Breast epithelium (tissue), 4 donors: ENCODE measurements around the gene ZNF845. TPM values are rescaled to one million over a fixed set of nuclear protein-coding genes. Genes with fewer than 3 reads are reported as not detected.
A peak's percentile ranks its signal among the peaks of the same experiment; 100 is the strongest.
"Not testable (repeated sequence)": the region's sequence is repeated elsewhere in the genome, so short reads cannot be mapped to it uniquely, and the experiment has no call there.

ENCODE experiments used
- DNase-seq, 2 donors: peaks; one replicate each; pipeline ENCODE4 v3.0.0-alpha.2; 2019; ENCODE audit warnings: low spot score in 2 of 2
- H3K27ac ChIP-seq, 2 donors: fragments of 200-600 bp; sonication (generic) in 1 of 2; one replicate each; pipeline ENCODE4 v1.5.1; 2016 to 2019; ENCODE audit warnings: mild to moderate bottlenecking in 1 of 2
- H3K27me3 ChIP-seq, 2 donors: fragments of 200-600 bp; sonication (generic) in 1 of 2; one replicate each; pipeline versions ENCODE4 v1.5.1 to v1.6.0; 2017 to 2019; ENCODE audit warnings: control low read depth in 1 of 2, mild to moderate bottlenecking in 1 of 2
- H3K36me3 ChIP-seq: fragments of 200-600 bp; one replicate; pipeline ENCODE4 v1.5.1; 2019
- H3K4me1 ChIP-seq, 2 donors: fragments of 200-600 bp; sonication (generic); one replicate each; pipeline ENCODE4 v1.5.1; 2016 to 2019; ENCODE audit warnings: control low read depth in 1 of 2
- H3K4me3 ChIP-seq, 3 donors: fragments of 200-600 bp; sonication (generic); 1 replicate in 2 of 3; 2 replicates in 1 of 3; pipeline ENCODE4 v1.5.1; 2016 to 2019; ENCODE audit warnings: mild to moderate bottlenecking in 3 of 3, moderate library complexity in 2 of 3
- H3K9me3 ChIP-seq, 2 donors: fragments of 200-600 bp; sonication (generic) in 1 of 2; one replicate each; pipeline ENCODE4 v1.5.1; 2016 to 2019; ENCODE audit warnings: control low read depth in 1 of 2
- POLR2A ChIP-seq: fragments of 450-650 bp; IDR thresholded peaks from one replicate; pipeline ENCODE4 v1.6.1; 2016; ENCODE audit warnings: antibody characterized with exemption, mild to moderate bottlenecking, moderate library complexity
- POLR2AphosphoS5 ChIP-seq, 3 donors: sonication (generic); formaldehyde crosslinking; IDR thresholded peaks; one replicate each; pipeline ENCODE4 v1.6.1; 2017; ENCODE audit warnings: antibody characterized with exemption in 3 of 3
- intact Hi-C: fragments of 100-400 bp; cut with DNase I; formaldehyde crosslinking; loops from one replicate; pipeline ENCODE4 v1.15.1; 2023; ENCODE audit warnings: low total_unique reads
- total RNA-seq, 3 donors: library from RNA; depleted of rRNA; stranded (reverse); fragments of >200 nt; gene quantifications; one replicate each; pipeline ENCODE4 v1.1.0, GENCODE V29; 2016
- TF ChIP-seq, protein P1 (sequence below), 3 donors: fragments of 450-650 bp; IDR thresholded peaks; one replicate each; pipeline ENCODE4 v1.5.1; 2016 to 2017; ENCODE audit warnings: antibody characterized with exemption in 3 of 3, mild to moderate bottlenecking in 3 of 3, moderate library complexity in 3 of 3

Gene ZNF845
- total RNA-seq, 3 donors from 2014 or later, result 6.6 to 12.4 (median 7.9) TPM

DNA sequence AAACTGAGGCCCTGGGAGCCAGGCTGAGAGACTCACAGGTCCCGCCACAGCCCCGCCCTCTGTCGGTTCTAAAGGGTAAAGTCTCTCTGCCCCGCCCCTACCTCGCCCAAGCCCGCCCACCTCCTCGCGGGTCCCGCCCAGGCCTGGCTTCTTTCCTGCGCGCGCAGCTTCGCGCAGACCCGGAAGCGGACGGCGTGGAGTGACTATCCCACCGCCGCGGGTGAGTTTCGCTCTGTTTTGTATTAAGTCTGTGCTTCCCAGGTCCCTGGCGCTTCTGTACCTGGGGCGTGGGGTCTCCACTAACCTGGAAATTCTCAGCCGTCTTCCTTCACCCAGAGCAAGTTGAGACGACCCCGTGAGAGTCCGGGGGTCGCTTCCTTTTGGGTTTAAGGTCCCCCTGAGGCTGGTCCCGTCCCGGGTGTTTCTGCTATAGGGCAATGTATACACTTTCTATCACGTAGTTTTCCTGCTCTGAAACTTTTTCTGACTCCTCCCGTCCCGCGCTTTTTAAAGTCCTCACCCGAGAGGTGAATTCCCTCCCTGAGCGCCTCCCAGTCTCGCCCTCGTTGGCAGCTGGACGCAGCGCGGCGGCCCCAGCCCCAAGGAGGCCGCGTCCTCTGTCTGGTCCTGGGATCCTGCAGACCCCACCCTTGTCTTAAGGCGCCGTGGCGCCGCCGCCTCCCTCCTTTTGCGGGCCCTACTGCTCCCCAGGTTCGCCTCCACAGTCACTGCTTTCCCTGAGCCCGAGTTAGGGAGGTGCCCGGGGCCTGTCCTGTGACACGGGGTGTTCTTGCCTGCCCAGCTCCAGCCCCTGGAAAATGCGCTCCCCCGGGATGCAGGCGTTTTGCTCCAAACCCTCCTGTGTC, 61.7 kb downstream of the ZNF845 start, which contains the start of gene ZNF765:
Gene ZNF765, plus strand, starts transcription at position 176 of the 866 bp plus-strand sequence. CDS start 2,867 bp downstream, outside the sequence.
- peak; percentile 92 to 96 for DNase-seq
- no peaks in the 10 kb centered on the region for H3K36me3 ChIP-seq

DNA sequence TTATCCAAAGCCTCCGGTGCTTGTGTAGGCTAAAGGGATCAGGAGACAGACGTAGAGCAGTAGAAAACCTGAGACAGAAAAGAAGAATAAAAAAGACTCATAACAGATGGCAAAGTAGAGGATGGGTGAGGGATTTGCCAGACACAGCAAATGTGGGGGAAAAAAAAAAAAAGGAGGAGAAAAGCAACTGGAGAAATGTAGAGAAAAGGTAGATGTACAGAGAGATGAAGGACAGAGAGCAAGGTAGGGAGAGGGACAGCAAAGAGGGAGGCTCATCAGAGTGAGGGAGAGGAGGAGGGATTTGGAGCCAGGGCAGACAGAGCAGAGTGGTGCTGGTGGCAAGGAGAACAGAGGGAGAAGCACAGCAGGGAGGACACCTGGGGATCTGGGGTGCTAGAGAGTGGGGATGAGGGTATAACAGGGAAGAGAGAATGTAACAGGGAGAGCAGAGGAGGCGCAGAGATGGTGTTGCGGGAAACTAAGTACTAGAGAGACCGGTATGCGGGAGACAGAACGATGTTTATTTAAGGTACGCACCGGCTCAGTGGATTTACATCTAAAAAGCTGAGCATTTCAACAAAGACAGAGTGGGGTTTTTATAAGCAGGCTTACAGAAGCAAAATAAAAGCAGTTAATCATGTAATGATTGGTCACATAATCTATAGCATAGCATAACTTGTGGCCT, 62.4 kb downstream of the ZNF845 start:
- H3K4me3 ChIP-seq, result peak overlapping the region; percentile 71 to 83 (median 80)
- DNase-seq, H3K9me3 ChIP-seq, H3K27me3 ChIP-seq, H3K36me3 ChIP-seq, H3K4me1 ChIP-seq: not testable (repeated sequence)
- intact Hi-C loops, result loop anchor here (5.0 kb wide), 1 partner anchor 486 kb away; the partner anchor contains the start of gene PRKCG
- H3K27ac ChIP-seq, result peak overlapping the region; percentile 79 to 87

More for the DNA sequence above, 61.7 kb downstream of the ZNF845 start, which contains the start of gene ZNF765:
- peak within 1 kb of the TSS; percentile 79 to 87 for H3K27ac ChIP-seq
- peak within 1 kb of the TSS; percentile 71 to 83 (median 80) for H3K4me3 ChIP-seq
- H3K4me1 ChIP-seq, result no peaks in the 10 kb centered on the region
- intact Hi-C loops, result loop anchor here (5.0 kb wide), 1 partner anchor 487 kb away; the partner anchor contains the start of gene PRKCG
- TF ChIP-seq POLR2AphosphoS5 (IDR thresholded peaks at IDR 0.05) (peak in 2 of 3 donors; percentile 45 to 75), POLR2A (peak; percentile 69)
- TF ChIP-seq, protein P1, sequence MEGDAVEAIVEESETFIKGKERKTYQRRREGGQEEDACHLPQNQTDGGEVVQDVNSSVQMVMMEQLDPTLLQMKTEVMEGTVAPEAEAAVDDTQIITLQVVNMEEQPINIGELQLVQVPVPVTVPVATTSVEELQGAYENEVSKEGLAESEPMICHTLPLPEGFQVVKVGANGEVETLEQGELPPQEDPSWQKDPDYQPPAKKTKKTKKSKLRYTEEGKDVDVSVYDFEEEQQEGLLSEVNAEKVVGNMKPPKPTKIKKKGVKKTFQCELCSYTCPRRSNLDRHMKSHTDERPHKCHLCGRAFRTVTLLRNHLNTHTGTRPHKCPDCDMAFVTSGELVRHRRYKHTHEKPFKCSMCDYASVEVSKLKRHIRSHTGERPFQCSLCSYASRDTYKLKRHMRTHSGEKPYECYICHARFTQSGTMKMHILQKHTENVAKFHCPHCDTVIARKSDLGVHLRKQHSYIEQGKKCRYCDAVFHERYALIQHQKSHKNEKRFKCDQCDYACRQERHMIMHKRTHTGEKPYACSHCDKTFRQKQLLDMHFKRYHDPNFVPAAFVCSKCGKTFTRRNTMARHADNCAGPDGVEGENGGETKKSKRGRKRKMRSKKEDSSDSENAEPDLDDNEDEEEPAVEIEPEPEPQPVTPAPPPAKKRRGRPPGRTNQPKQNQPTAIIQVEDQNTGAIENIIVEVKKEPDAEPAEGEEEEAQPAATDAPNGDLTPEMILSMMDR (IDR thresholded peaks at IDR 0.05), result peak; percentile 39 to 68 (median 58)
- H3K27me3 ChIP-seq, result no peaks in the 10 kb centered on the region
- no peaks in the 10 kb centered on the region for H3K9me3 ChIP-seq

DNA sequence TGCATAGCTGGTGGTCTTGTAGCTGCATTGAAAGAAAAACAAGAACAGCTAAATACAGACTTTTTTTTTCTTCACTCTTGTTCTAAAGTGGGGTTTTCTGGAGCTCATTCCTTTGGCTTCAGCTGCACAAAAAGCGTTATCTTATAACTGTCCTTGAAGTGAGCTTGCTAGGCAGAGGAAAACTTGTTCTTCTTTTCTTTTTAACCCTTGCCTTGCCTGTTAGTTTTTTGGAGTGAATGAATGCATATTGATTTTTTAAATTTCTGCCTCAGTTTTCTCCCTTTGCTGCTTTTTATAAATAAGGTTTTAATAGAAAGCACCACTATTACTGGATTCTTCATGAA, 62.9 kb downstream of the ZNF845 start:
- no peaks in the 10 kb centered on the region for H3K36me3 ChIP-seq
- peak overlapping the region in 1 of 3 donors; percentile 80 for H3K4me3 ChIP-seq
- H3K27me3 ChIP-seq, result no peaks in the 10 kb centered on the region
- no peak for DNase-seq
- TF ChIP-seq POLR2A (no peak), POLR2AphosphoS5 (IDR thresholded peaks at IDR 0.05) (no peak)
- TF ChIP-seq, protein P1 (IDR thresholded peaks at IDR 0.05), result no peak
- no peak overlapping the region for H3K27ac ChIP-seq
- no peaks in the 10 kb centered on the region for H3K4me1 ChIP-seq
- no peaks in the 10 kb centered on the region for H3K9me3 ChIP-seq
- intact Hi-C loops, result loop anchor here (5.0 kb wide), 1 partner anchor 486 kb away; the partner anchor contains the start of gene PRKCG

DNA sequence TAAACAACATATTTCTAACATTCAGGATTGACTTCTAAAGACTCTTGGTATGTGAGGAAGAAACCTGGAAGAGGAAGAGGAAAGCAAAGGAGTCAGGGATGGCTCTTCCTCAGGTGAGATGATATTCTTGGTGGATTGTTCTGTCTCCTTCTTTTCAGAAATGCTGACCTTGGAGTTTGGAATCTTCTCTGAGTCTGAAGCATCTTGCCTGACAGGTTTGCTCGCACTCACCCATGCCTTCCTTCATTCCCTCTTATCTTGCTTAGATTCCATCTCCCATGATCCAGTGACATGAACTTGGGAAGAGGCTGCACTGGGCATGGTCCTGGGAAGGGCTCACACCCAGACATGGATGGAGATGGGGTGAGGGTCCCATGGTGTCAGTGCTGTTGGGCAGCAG, 64.4 kb downstream of the ZNF845 start:
- not testable (repeated sequence) for H3K4me1 ChIP-seq, DNase-seq, H3K4me3 ChIP-seq, H3K36me3 ChIP-seq, H3K27me3 ChIP-seq, H3K9me3 ChIP-seq, H3K27ac ChIP-seq
- intact Hi-C loops, result loop anchor here (5.0 kb wide), 1 partner anchor 484 kb away; the partner anchor contains the start of gene PRKCG

Other genes with a start within 250 kb of the ZNF845 start
- gene ZNF160, start 230.3 kb upstream of the ZNF845 start, total RNA-seq, result 10 to 100 TPM; 34.9 to 87.2 (median 52.8) TPM
- 10 to 100 TPM in 2 of 3 donors, 1 to 10 TPM in 1; 4.3 to 17.7 (median 14.1) TPM for gene ZNF415, start 200.8 kb upstream of the ZNF845 start, total RNA-seq
- gene ZNF347, start 174.7 kb upstream of the ZNF845 start, total RNA-seq, result 10 to 100 TPM in 2 of 3 donors, 1 to 10 TPM in 1; 6.9 to 19.2 (median 13.4) TPM
- 1 to 10 TPM; 2.9 to 8.6 (median 5.8) TPM for gene ZNF665, start 140.4 kb upstream of the ZNF845 start, total RNA-seq
- gene ZNF677, start 78.9 kb upstream of the ZNF845 start, total RNA-seq, result 10 to 100 TPM; 11.1 to 26.3 (median 15.7) TPM
- gene VN1R2, start 75.5 kb upstream of the ZNF845 start, total RNA-seq, result not detected
- gene VN1R4, start 66.0 kb upstream of the ZNF845 start, total RNA-seq, result not detected
- gene ZNF525, start 32.0 kb downstream of the ZNF845 start, total RNA-seq, result 10 to 100 TPM in 2 of 3 donors, 1 to 10 TPM in 1; 7.0 to 34.4 (median 13.8) TPM
- 10 to 100 TPM in 2 of 3 donors, 1 to 10 TPM in 1; 9.3 to 18.4 (median 12.1) TPM for gene ZNF765, start 61.4 kb downstream of the ZNF845 start, total RNA-seq
- gene ZNF761, start 98.2 kb downstream of the ZNF845 start, total RNA-seq, result 10 to 100 TPM; 14.1 to 20.9 (median 17.0) TPM
- gene ZNF813, start 134.0 kb downstream of the ZNF845 start, total RNA-seq, result 1 to 10 TPM; 3.3 to 7.0 (median 3.4) TPM
- 10 to 100 TPM; 19.5 to 84.4 (median 46.5) TPM for gene ZNF331, start 204.4 kb downstream of the ZNF845 start, total RNA-seq